Rectal smooth muscle tissue (tissue), 1 donor: Measurements from ENCODE around the gene CC2D2B.
A peak's percentile ranks its signal among the peaks of the same experiment; 100 is the strongest.
"Not testable (repeated sequence)": the region's sequence is repeated elsewhere in the genome, so short reads cannot be mapped to it uniquely, and the experiment has no call there.

Source experiments
- H3K27ac ChIP-seq: one replicate; pipeline ENCODE4 v1.7.0; 2013; ENCODE audit warnings: low read depth, low read length, inconsistent platforms
- H3K27me3 ChIP-seq: one replicate; pipeline ENCODE4 v1.7.0; 2013; ENCODE audit warnings: low read length; ENCODE audit not compliant: control insufficient read depth, insufficient read depth
- H3K36me3 ChIP-seq: one replicate; pipeline ENCODE4 v1.7.0; 2013; ENCODE audit warnings: low read length; ENCODE audit not compliant: control insufficient read depth, insufficient read depth
- H3K4me1 ChIP-seq: one replicate; pipeline ENCODE4 v1.7.0; 2013; ENCODE audit warnings: low read length; ENCODE audit not compliant: control insufficient read depth, insufficient read depth
- H3K4me3 ChIP-seq: one replicate; pipeline ENCODE4 v1.7.0; 2013; ENCODE audit warnings: low read length
- H3K9ac ChIP-seq: one replicate; pipeline ENCODE4 v1.7.0; 2013; ENCODE audit warnings: low read length

The CC2D2B gene

GRCh38 chr10:95907456-95908253, at the start of gene CC2D2B:
Gene CC2D2B (plus strand): TSS chr10:95907975. CDS start chr10:95911324, 3,349 bp downstream.
- Histone ChIP-seq H3K4me3 (peak within 1 kb of the TSS; percentile 93), H3K27me3 (no peaks in the 10 kb centered on the region), H3K27ac (peak within 1 kb of the TSS; percentile 87), H3K36me3 (no peaks in the 10 kb centered on the region), H3K4me1 (no peaks in the 10 kb centered on the region), H3K9ac (peak within 1 kb of the TSS; percentile 10)

GRCh38 chr10:95860166-95860940, 47.4 kb upstream of the CC2D2B start:
- Histone ChIP-seq H3K4me3 (no peak overlapping the region), H3K4me1 (peaks cover 5% of the 10 kb centered on the region), H3K9ac (no peak overlapping the region), H3K27ac (peak overlapping the region; percentile 35), H3K36me3 (no peaks in the 10 kb centered on the region), H3K27me3 (no peaks in the 10 kb centered on the region)

GRCh38 chr10:95861386-95861785, 46.4 kb upstream of the CC2D2B start:
- no peak overlapping the region for H3K27ac ChIP-seq
- H3K36me3 ChIP-seq, result no peaks in the 10 kb centered on the region

GRCh38 chr10:95864906-95865813, 42.6 kb upstream of the CC2D2B start:
- no peak overlapping the region for H3K27ac ChIP-seq
- peaks cover 5% of the 10 kb centered on the region for H3K4me1 ChIP-seq
- no peak overlapping the region for H3K9ac ChIP-seq
- no peak overlapping the region for H3K4me3 ChIP-seq
- H3K27me3 ChIP-seq, result no peaks in the 10 kb centered on the region
- H3K36me3 ChIP-seq, result no peaks in the 10 kb centered on the region

More at GRCh38 chr10:95861386-95861785, 46.4 kb upstream of the CC2D2B start:
- Histone ChIP-seq H3K4me1 (peaks cover 5% of the 10 kb centered on the region), H3K27me3 (no peaks in the 10 kb centered on the region), H3K4me3 (no peak overlapping the region), H3K9ac (no peak overlapping the region)

- Histone ChIP-seq H3K9ac (no peak overlapping the region), H3K27me3 (no peaks in the 10 kb centered on the region), H3K36me3 (no peaks in the 10 kb centered on the region), H3K27ac (no peak overlapping the region), H3K4me3 (no peak overlapping the region), H3K4me1 (peaks cover 1% of the 10 kb centered on the region)
Measured at GRCh38 chr10:95865814-95866466, 41.8 kb upstream of the CC2D2B start.

GRCh38 chr10:95866467-95866842, 41.3 kb upstream of the CC2D2B start:
- H3K27me3 ChIP-seq, result no peaks in the 10 kb centered on the region
- no peak overlapping the region for H3K9ac ChIP-seq
- H3K27ac ChIP-seq, result no peak overlapping the region
- H3K4me1 ChIP-seq, result no peaks in the 10 kb centered on the region
- H3K4me3 ChIP-seq, result no peak overlapping the region
- H3K36me3 ChIP-seq, result no peaks in the 10 kb centered on the region

GRCh38 chr10:95867866-95868265, 39.9 kb upstream of the CC2D2B start:
- Histone ChIP-seq H3K9ac (no peak overlapping the region), H3K27ac (no peak overlapping the region), H3K36me3 (no peaks in the 10 kb centered on the region), H3K4me1 (no peaks in the 10 kb centered on the region), H3K27me3 (no peaks in the 10 kb centered on the region), H3K4me3 (no peak overlapping the region)

GRCh38 chr10:95872158-95872711, 35.5 kb upstream of the CC2D2B start:
- H3K4me1 ChIP-seq, result no peaks in the 10 kb centered on the region
- H3K27ac ChIP-seq, result no peak overlapping the region
- H3K36me3 ChIP-seq, result peaks cover 3% of the 10 kb centered on the region
- no peaks in the 10 kb centered on the region for H3K27me3 ChIP-seq
- H3K9ac ChIP-seq, result no peak overlapping the region
- no peak overlapping the region for H3K4me3 ChIP-seq

- Histone ChIP-seq H3K4me3 (no peak overlapping the region), H3K27me3 (no peaks in the 10 kb centered on the region), H3K36me3 (peaks cover 3% of the 10 kb centered on the region), H3K4me1 (no peaks in the 10 kb centered on the region), H3K27ac (no peak overlapping the region), H3K9ac (no peak overlapping the region)
Measured at GRCh38 chr10:95873139-95873538, 34.6 kb upstream of the CC2D2B start.

- Histone ChIP-seq H3K27me3 (no peaks in the 10 kb centered on the region), H3K27ac (no peak overlapping the region), H3K36me3 (peaks cover 3% of the 10 kb centered on the region), H3K4me3 (no peak overlapping the region), H3K9ac (no peak overlapping the region), H3K4me1 (no peaks in the 10 kb centered on the region)
Measured at GRCh38 chr10:95873651-95874050, 34.1 kb upstream of the CC2D2B start.

GRCh38 chr10:95874783-95875182, 33.0 kb upstream of the CC2D2B start:
- H3K27me3 ChIP-seq, H3K9ac ChIP-seq, H3K4me3 ChIP-seq, H3K36me3 ChIP-seq, H3K27ac ChIP-seq, H3K4me1 ChIP-seq: not testable (repeated sequence)
